Measurements from ENCODE around the gene TRAPPC2L. TPM values are rescaled to one million over a fixed set of nuclear protein-coding genes. Genes with fewer than 3 reads are reported as not detected.
"Not testable (repeated sequence)": the region's sequence is repeated elsewhere in the genome, so short reads cannot be mapped to it uniquely, and the experiment has no call there.

Gene TRAPPC2L
- total RNA-seq, 1 experiment from 2014 or later = 101 TPM

DNA sequence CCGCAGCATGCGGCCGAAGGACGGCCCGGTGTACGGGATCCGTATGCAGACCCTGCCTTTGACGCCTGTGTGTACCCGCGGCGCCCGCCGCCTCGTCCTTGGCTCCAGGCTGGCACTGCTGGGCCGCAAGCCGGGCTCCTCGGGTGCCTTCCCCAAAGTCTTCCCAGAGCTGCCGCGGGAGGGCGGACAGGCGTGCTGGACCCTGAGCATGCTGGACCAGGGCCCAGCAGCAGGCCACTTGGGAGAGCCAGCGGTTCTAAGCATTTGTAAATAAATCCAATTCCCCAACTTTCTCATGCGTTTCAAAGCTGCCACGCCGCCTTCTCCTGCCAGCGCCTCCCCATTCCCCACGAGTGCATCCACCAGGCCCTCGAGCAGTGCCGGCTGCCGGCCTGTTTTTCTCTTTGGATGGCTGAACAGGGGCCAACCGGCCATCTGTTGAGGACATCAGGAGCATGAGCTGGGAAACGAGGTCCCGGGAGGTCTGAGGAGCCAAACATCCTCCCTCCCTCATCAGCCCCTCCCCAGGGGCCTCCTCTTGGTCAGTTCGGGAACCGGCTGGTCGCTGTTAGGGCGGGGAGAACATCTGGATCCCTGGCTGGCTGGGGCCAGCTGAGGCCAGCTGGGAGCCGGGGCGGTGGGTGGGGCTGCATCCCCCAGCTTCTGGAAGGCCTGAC, 30.1 kb downstream of the TRAPPC2L start:
- POLR2A ChIA-PET (ENCODE audit: unreplicated experiment) = interaction anchor here (0.5 kb wide), 1 partner anchor 191 kb away, joined by 3 read pairs; no protein-coding TSS in a partner anchor
- Histone ChIP-seq H3K9me3 (ENCODE audit: insufficient read depth, low read depth) (no peaks in the 10 kb centered on the region), H3K27ac (no peak overlapping the region), H4K20me1 (ENCODE audit: insufficient read depth) (no peaks in the 10 kb centered on the region), H2AFZ (no peak overlapping the region), H3K4me1 (replicated peaks; ENCODE audit: insufficient read depth) (no peaks in the 10 kb centered on the region), H3K4me2 (no peak overlapping the region), H3K36me3 (ENCODE audit: low read depth) (no peaks in the 10 kb centered on the region), H3K79me2 (ENCODE audit: low read depth) (no peaks in the 10 kb centered on the region), H3F3A (ENCODE audit: insufficient read depth, low read depth) (peaks cover 5% of the 10 kb centered on the region; the same call in 1 of the 2 replicates), H3K9me2 (ENCODE audit: insufficient read depth) (no peaks in the 10 kb centered on the region), H3K27me3 (ENCODE audit: insufficient read depth, low read depth) (peaks cover 5% of the 10 kb centered on the region; the same call in 1 of the 2 replicates), H3K4me3 (no peak overlapping the region)
- no peak for DNase-seq
- BruUV-seq (replicated peaks) = no TSS peak
- CTCF ChIA-PET = no interaction called here
- TF ChIP-seq EZH2 (IDR thresholded peaks at IDR 0.05; ENCODE audit: low read depth) = no peak
- TF ChIP-seq, protein P1, sequence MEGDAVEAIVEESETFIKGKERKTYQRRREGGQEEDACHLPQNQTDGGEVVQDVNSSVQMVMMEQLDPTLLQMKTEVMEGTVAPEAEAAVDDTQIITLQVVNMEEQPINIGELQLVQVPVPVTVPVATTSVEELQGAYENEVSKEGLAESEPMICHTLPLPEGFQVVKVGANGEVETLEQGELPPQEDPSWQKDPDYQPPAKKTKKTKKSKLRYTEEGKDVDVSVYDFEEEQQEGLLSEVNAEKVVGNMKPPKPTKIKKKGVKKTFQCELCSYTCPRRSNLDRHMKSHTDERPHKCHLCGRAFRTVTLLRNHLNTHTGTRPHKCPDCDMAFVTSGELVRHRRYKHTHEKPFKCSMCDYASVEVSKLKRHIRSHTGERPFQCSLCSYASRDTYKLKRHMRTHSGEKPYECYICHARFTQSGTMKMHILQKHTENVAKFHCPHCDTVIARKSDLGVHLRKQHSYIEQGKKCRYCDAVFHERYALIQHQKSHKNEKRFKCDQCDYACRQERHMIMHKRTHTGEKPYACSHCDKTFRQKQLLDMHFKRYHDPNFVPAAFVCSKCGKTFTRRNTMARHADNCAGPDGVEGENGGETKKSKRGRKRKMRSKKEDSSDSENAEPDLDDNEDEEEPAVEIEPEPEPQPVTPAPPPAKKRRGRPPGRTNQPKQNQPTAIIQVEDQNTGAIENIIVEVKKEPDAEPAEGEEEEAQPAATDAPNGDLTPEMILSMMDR (conservative IDR thresholded peaks at IDR 0.05) = no peak
- intact Hi-C loops (cut with micrococcal nuclease; ENCODE audit: unreplicated experiment) = no loop called here

DNA sequence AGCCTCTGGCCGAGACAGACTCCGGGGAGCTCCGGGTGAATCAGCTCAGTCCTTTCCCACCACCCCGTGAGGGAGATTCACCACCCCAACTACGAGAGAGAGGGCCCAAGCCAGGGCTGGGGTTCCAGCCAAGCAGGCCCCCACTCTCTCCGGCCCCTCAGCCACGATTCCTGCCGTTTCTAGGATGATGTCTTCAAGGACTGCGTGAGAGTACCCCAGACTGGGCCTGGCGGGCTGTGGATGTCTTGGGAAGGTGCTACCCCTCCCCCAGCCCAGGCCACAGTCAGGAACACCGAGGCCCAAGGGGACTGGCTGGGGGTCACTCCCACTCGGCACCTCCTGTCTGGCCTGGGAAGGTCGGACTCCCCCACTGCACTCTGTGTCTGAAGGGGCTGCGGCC, 31.1 kb downstream of the TRAPPC2L start:
- H3K4me2 ChIP-seq = no peak overlapping the region
- intact Hi-C loops (cut with micrococcal nuclease; ENCODE audit: unreplicated experiment) = no loop called here
- no TSS peak for BruUV-seq (replicated peaks)
- H3K9me2 ChIP-seq (ENCODE audit: insufficient read depth) = no peaks in the 10 kb centered on the region
- H3K79me2 ChIP-seq (ENCODE audit: low read depth) = no peaks in the 10 kb centered on the region
- peaks cover 10% of the 10 kb centered on the region; the same call in 1 of the 2 replicates for H3K27me3 ChIP-seq (ENCODE audit: insufficient read depth, low read depth)
- no peaks in the 10 kb centered on the region for H3K4me1 ChIP-seq (replicated peaks; ENCODE audit: insufficient read depth)
- no peak overlapping the region for H3K27ac ChIP-seq
- TF ChIP-seq EZH2 (IDR thresholded peaks at IDR 0.05; ENCODE audit: low read depth) = no peak
- TF ChIP-seq, protein P1 (conservative IDR thresholded peaks at IDR 0.05) = no peak
- H3K4me3 ChIP-seq = no peak overlapping the region
- no peaks in the 10 kb centered on the region for H4K20me1 ChIP-seq (ENCODE audit: insufficient read depth)
- no peak overlapping the region for H2AFZ ChIP-seq
- no peaks in the 10 kb centered on the region for H3K36me3 ChIP-seq (ENCODE audit: low read depth)
- H3F3A ChIP-seq (ENCODE audit: insufficient read depth, low read depth) = no peaks in the 10 kb centered on the region; the same call in 1 of the 2 replicates
- H3K9me3 ChIP-seq (ENCODE audit: insufficient read depth, low read depth) = no peaks in the 10 kb centered on the region
- DNase-seq = no peak
- CTCF ChIA-PET = no interaction called here
- POLR2A ChIA-PET (ENCODE audit: unreplicated experiment) = no interaction called here

DNA sequence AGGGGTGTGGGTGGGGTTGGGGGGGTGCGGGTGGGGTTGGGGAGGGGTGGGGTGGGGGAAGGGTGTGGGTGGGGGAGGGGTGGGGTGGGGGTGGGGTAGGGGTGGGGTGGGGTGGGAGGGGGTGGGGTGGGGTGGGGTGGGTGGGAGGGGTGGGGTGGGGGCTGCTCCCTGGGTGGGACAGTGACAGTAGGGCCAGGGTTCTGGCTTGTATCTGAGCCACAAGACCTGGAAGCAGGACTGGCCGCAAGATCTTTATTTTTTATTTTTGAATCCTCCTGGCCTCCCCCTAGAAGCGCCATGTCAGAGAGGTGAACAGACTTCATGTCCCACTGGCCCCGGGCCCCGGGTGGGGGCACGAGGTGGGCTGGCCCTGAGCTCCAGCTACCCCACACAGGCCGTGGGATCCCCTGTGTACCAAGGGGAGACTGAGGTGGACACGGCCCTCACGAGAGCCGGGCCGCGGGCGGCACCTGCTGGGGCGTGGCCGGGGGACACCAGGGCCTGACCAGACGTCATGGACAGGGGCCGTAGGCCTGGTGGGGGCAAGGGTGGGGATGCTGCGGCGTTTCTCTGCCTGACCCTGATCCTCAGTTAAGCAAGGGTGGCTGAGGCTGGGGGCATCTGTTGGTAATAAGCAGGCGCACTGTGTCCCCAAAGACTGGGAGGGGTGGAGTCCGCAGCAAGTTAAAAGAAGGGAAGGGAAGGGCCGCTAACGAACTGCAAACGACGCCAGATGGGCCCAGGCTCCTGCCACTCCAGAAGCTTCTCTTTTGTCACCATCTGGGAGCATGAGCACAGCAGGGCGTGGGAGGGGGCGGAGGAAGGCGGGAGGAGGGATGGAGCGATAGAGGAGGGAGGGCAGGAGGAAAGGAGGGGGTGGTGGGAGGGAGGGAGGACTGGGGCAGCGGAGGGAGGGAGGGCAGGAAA, 31.8 kb downstream of the TRAPPC2L start:
- Histone ChIP-seq H3K27ac (no peak overlapping the region), H4K20me1 (ENCODE audit: insufficient read depth) (no peaks in the 10 kb centered on the region), H3K9me3 (ENCODE audit: insufficient read depth, low read depth) (no peaks in the 10 kb centered on the region), H3K4me2 (no peak overlapping the region), H2AFZ (no peak overlapping the region), H3K27me3 (ENCODE audit: insufficient read depth, low read depth) (peaks cover 13% of the 10 kb centered on the region; the same call in 1 of the 2 replicates), H3K9me2 (ENCODE audit: insufficient read depth) (no peaks in the 10 kb centered on the region), H3K79me2 (ENCODE audit: low read depth) (no peaks in the 10 kb centered on the region), H3F3A (ENCODE audit: insufficient read depth, low read depth) (no peaks in the 10 kb centered on the region), H3K4me3 (no peak overlapping the region), H3K4me1 (replicated peaks; ENCODE audit: insufficient read depth) (no peaks in the 10 kb centered on the region), H3K36me3 (ENCODE audit: low read depth) (no peaks in the 10 kb centered on the region)
- CTCF ChIA-PET = no interaction called here
- no peak for DNase-seq
- intact Hi-C loops (cut with micrococcal nuclease; ENCODE audit: unreplicated experiment) = no loop called here
- POLR2A ChIA-PET (ENCODE audit: unreplicated experiment) = no interaction called here
- no TSS peak for BruUV-seq (replicated peaks)
- TF ChIP-seq EZH2 (IDR thresholded peaks at IDR 0.05; ENCODE audit: low read depth) = no peak
- TF ChIP-seq, protein P1 (conservative IDR thresholded peaks at IDR 0.05) = no peak

DNA sequence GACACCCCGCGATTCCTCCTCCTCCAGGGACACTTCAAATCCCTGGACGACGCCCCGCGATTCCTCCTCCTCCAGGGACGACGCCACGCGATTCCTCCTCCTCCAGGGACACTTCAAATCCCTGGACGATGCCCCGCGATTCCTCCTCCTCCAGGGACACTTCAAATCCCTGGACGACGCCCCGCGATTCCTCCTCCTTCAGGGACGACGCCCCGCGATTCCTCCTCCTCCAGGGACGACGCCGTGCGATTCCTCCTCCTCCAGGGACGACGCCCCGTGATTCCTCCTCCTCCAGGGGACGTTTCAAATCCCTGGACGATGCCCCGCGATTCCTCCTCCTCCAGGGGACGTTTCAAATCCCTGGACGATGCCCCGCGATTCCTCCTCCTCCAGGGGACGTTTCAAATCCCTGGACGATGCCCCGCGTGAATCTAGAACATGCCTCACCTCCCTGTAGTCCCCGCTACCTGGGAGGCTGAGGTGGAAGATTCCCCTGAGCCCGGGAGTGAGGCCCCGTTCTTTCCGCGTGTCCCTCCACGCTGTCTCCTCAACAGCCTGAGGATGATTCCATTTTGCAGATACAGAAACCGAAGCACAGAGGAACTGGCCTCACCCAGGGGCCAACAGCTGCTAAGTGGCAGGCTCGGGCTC, 32.9 kb downstream of the TRAPPC2L start:
- H3K9me2 ChIP-seq (ENCODE audit: insufficient read depth); H3K36me3 ChIP-seq (ENCODE audit: low read depth); BruUV-seq (replicated peaks); H4K20me1 ChIP-seq (ENCODE audit: insufficient read depth); H3K27ac ChIP-seq; H3F3A ChIP-seq (ENCODE audit: insufficient read depth, low read depth); H3K4me3 ChIP-seq; H2AFZ ChIP-seq; POLR2A ChIA-PET (ENCODE audit: unreplicated experiment); H3K9me3 ChIP-seq (ENCODE audit: insufficient read depth, low read depth); H3K4me2 ChIP-seq; H3K79me2 ChIP-seq (ENCODE audit: low read depth); intact Hi-C loops (cut with micrococcal nuclease; ENCODE audit: unreplicated experiment); H3K4me1 ChIP-seq (replicated peaks; ENCODE audit: insufficient read depth); DNase-seq: not testable (repeated sequence)
- CTCF ChIA-PET = interaction anchor here (0.6 kb wide), 1 partner anchor 152 kb away, joined by 3 read pairs; no protein-coding TSS in a partner anchor
- peaks cover 13% of the 10 kb centered on the region; the same call in 1 of the 2 replicates for H3K27me3 ChIP-seq (ENCODE audit: insufficient read depth, low read depth)
